T-helper 2 cell treated with Interferon-gamma antibody and Interleukin-4, amounts not matched to agents 100 ng/mL and 5 ng/mL, for 36 hours (primary cell): Measurements from ENCODE around the gene COASY. TPM values are rescaled to one million over a fixed set of nuclear protein-coding genes. Genes with fewer than 3 reads are reported as not detected.

Experiments
- intact Hi-C: fragments of 100-400 bp; cut with micrococcal nuclease; formaldehyde crosslinking; loops from one replicate; pipeline ENCODE4 v1.15.1; 2023
- total RNA-seq: library from RNA; stranded (reverse); gene quantifications from 2 replicates; pipeline ENCODE4 v1.2.3, GENCODE V29; 2022

Gene COASY
- total RNA-seq, 1 donor from 2014 or later = 90.0 TPM

DNA sequence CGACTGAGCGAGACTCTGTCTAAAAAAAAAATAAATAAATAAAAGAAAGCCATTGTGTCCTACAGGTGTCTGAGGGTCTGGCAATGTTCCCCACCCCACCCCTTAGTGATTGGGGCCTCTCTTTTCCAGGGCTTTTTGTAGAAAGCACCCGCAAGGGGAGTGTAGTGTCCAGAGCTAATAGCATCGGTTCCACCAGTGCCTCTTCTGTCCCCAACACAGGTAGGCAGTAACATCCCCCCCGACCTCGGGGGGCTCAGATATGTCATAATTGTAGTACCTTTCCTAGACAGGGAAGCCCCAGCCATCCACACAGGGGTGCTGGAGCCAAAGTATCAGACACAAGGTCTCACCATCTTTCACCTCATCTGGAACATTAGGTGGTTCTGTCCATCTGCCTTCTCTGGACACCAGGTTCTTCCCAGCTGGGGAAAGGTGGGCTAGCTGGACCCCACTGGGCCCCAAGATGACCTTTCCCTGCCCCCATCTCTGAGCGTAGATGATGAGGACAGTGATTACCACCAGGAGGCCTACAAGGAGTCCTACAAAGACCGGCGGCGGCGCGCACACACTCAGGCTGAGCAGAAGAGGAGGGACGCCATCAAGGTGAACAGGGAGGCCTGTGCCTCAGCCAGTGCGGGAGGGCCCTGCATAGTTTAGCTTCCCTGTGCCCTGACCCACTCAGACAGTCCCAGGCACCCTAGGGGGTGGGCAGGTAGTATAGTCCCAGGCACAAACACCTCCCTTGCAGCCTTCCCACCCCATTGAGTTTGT is 6.6 kb downstream of the COASY start:
- intact Hi-C loops = no loop called here

GRCh38 chr17:42571435-42572225 is 9.7 kb downstream of the COASY start:
- intact Hi-C loops = no loop called here

DNA sequence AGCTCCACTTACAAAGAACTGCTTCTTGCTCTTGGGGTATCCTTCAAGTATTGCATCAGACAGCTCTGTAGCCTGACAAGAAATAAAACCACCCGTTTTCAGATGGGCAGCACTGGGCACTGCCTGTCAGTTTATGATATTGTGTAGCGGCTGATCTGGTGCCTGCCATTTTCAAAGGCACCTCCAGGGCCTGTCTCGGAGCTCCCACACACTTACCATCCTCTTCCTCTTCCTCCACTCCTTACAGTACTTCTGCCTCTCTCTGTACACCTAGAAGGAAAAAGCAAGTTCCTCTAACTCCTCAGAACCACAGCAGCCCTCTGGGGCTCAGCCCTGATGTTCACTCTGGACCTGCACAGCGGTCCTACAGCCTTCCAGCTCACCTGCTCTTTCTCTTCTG is 11.1 kb downstream of the COASY start:
- intact Hi-C loops = no loop called here

GRCh38 chr17:42574463-42574862 is 12.5 kb downstream of the COASY start:
- intact Hi-C loops = no loop called here

DNA sequence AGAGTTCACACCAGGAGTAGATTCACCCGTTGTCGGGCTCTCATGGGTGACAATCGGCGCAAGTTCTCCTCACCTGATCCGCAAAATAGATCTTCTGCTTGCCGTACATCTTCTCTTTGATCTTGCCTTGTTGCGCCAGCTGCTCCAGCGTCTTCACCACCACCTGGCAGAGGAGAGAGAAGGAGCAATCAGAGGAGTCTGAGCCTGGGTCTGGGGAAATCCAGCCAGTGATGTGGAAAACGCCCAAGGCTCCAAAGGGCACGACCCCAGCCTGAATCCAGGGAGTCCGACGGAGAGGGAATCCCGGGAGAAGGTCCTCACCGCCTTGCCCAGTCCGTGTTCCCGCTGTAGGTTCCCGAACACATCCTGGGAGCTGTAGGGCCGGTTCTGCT is 15.2 kb downstream of the COASY start:
- intact Hi-C loops = loop anchor here (1.0 to 2.0 kb wide), 2 partner anchors 10 to 14 kb away; partner anchors contain the start of genes COASY and MLX

- intact Hi-C loops = loop anchor here (1.0 to 2.0 kb wide), 5 partner anchors 10 to 186 kb away; partner anchors contain the start of genes COASY, MLX, RETREG3 and TUBG1
Measured at GRCh38 chr17:42577532-42578281, 15.8 kb downstream of the COASY start, which contains the start of gene PSMC3IP. PSMC3IP (minus strand) TSS chr17:42577729; CDS start chr17:42577686, 43 bp downstream.

- intact Hi-C loops = loop anchor here (1.0 kb wide), 3 partner anchors 31 to 185 kb away; partner anchors contain the start of genes RETREG3 and TUBG1
Measured at GRCh38 chr17:42578282-42578869, 16.4 kb downstream of the COASY start.

- intact Hi-C loops = no loop called here
Measured at GRCh38 chr17:42579794-42580551, 18.0 kb downstream of the COASY start.

DNA sequence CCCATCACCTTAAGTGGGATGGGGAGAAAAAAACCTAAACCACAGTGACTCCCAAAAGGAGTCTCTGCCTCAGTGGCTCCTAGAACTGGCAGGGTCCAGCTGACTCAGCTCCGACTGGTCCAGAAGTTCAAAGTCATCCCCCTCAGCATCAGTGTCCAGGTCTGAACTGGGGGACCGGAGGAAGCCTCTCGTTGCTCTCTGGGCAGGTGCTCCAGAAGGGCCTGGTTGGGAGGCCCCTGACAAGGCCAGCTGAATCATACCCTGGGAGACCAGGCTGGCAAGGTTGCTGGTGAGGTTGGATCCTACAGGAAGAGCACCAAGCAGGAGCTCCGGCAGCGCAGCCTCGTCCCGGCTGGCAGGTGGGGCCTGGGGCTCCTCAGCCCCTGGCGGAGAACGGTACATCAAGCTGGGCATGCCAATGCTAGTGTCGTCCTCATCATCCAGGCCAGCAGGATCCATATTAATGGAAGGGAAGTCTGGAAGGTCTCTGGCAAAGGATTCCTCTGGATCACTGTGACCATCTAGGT is 19.9 kb downstream of the COASY start:
- intact Hi-C loops = no loop called here

DNA sequence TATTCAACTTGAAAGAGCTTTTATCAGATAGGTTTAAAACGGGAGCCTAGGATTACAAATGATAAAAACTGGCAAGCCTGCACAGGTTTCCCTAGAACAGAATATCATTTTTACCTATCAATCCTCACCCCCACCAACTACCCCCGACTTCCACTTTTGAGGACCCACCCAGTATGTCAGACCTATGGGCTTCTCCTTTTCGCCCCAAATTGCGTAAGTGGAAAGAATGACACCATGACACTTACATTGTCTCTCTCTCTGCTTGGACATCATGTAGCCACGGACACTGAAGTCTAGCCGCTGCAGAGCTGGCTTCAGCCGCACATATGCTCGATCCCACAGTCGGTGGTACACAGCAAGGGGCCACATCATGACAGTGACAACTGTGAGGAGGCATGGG is 22.9 kb downstream of the COASY start:
- intact Hi-C loops = no loop called here

DNA sequence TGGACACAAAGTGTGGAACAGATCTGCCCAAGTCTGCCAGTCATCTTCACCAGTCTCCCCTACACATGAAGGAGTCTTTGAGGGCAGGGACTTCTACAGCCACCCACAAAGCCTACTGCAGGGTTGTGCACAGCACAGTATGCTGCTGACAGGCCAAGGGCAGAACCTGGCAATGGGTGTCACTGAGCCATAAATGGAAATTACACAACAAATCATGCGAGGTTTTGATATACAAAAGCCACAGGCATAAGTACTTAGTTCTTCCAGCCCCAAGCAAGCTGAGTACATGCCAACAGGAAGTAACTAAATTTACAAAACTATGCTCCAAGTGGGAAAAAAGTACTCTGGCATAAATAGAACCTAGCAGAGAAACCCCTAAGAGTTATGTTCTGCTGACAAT is 23.4 kb downstream of the COASY start:
- intact Hi-C loops = no loop called here

GRCh38 chr17:42586514-42587230 is 24.7 kb downstream of the COASY start:
- intact Hi-C loops = no loop called here

GRCh38 chr17:42590886-42591285 is 28.9 kb downstream of the COASY start:
- intact Hi-C loops = no loop called here

DNA sequence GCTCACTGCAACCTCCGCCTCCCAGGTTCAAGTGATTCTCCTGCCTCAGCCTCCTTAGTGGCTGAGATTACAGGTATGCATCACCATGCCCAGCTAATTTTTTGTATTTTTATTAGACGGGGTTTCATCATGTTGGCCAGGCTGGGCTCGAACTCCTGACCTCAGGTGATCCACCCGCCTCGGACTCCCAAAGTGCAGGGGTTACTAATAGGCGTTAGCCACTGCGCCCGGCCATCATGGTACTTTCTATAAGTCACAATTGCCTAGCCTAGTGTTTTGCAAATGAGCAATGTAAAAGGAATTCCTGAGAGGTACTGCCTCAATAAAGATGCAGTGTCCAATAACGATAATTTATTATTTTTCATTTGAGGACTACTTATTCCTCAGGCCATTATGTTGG is 29.5 kb downstream of the COASY start:
- intact Hi-C loops = no loop called here

- intact Hi-C loops = no loop called here
Measured at GRCh38 chr17:42596386-42596785, 34.4 kb downstream of the COASY start.

GRCh38 chr17:42598905-42599304 is 37.0 kb downstream of the COASY start:
- intact Hi-C loops = no loop called here

GRCh38 chr17:42603318-42603717 is 41.4 kb downstream of the COASY start:
- intact Hi-C loops = no loop called here

- intact Hi-C loops = loop anchor here (2.0 kb wide), 2 partner anchors 53 to 137 kb away; partner anchors contain the start of gene EZH1
Measured at GRCh38 chr17:42607769-42608168, 45.8 kb downstream of the COASY start.
